GM19025 (cell line): ENCODE results near the gene CRMP1.

Source experiments
- ATAC-seq: cut with Tn5 transposase; IDR thresholded peaks from one replicate; pipeline ENCODE4 v1.9.1; 2021; ENCODE audit warnings: mild to moderate bottlenecking, low read depth, moderate library complexity; ENCODE audit not compliant: unreplicated experiment

Gene CRMP1

GRCh38 chr4:5890063-5890727 is 2.7 kb downstream of the CRMP1 start:
- no peak for ATAC-seq

GRCh38 chr4:5889002-5889696 is 3.7 kb downstream of the CRMP1 start:
- ATAC-seq, result no peak

GRCh38 chr4:5888222-5889001 is 4.5 kb downstream of the CRMP1 start:
- no peak for ATAC-seq

GRCh38 chr4:5887361-5888221 is 5.3 kb downstream of the CRMP1 start:
- no peak for ATAC-seq

- no peak for ATAC-seq
Observed at GRCh38 chr4:5887011-5887360, 5.9 kb downstream of the CRMP1 start.

GRCh38 chr4:5885733-5886132 is 7.2 kb downstream of the CRMP1 start:
- no peak for ATAC-seq

GRCh38 chr4:5884796-5885195 is 8.1 kb downstream of the CRMP1 start:
- ATAC-seq, result no peak

- no peak for ATAC-seq
Observed at GRCh38 chr4:5883916-5884315, 9.0 kb downstream of the CRMP1 start.

- ATAC-seq, result no peak
Observed at GRCh38 chr4:5882947-5883346, 9.9 kb downstream of the CRMP1 start.

GRCh38 chr4:5881340-5881739 is 11.5 kb downstream of the CRMP1 start:
- no peak for ATAC-seq

- no peak for ATAC-seq
Observed at GRCh38 chr4:5878359-5878758, 14.5 kb downstream of the CRMP1 start.

GRCh38 chr4:5877392-5877791 is 15.5 kb downstream of the CRMP1 start:
- no peak for ATAC-seq

GRCh38 chr4:5874811-5875449 is 18.0 kb downstream of the CRMP1 start:
- no peak for ATAC-seq

GRCh38 chr4:5870701-5871100 is 22.2 kb downstream of the CRMP1 start:
- no peak for ATAC-seq

GRCh38 chr4:5869966-5870619 is 22.8 kb downstream of the CRMP1 start:
- no peak for ATAC-seq

- no peak for ATAC-seq
Observed at GRCh38 chr4:5867866-5868265, 25.0 kb downstream of the CRMP1 start.

- ATAC-seq, result no peak
Observed at GRCh38 chr4:5866841-5867813, 25.8 kb downstream of the CRMP1 start.

- no peak for ATAC-seq
Observed at GRCh38 chr4:5865896-5866599, 26.8 kb downstream of the CRMP1 start.
